ENCODE results near the gene ZNF330. TPM values are rescaled to one million over a fixed set of nuclear protein-coding genes. Genes with fewer than 3 reads are reported as not detected.

ZNF330 gene
- total RNA-seq, 2 donors from 2014 or later = 16.9 to 19.8 TPM

DNA sequence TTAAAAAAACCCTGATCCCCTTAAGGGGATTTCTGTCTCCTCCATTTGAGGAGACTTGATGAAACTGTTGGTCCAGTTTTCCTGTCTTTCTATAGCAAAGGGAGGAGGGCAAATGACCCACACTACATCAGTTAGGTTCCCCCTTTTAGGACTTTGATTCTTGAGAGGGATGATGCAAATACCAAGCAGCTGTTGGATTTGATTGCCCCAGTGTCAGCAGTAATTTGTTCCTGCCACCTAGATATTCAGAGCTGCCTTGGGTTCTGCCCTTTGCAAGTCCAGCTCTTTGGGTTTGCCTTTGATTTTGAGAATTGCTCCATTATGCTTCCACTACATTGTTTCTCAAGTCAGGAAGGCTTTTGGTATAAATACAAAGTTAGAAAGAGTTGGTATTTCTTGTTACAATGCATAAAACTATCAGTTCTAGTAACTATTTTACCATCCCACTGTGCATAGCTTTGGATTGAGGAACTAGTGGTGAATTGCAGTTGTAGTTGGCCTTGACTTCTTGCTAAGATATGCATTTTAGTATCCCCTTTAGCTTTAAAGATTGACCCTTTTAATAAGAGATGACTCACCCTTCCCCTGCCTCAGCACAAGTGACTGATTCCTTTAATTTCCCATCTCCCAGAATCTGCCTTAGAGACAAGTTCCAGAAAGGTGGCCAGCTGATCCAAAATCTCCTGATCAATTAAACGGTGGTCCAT, 24.3 kb upstream of the ZNF330 start:
- H3K4me1 ChIP-seq = peaks cover 9% of the 10 kb centered on the region
- H3K27me3 ChIP-seq = no peaks in the 10 kb centered on the region
- DNase-seq (no peak), ATAC-seq (no peak)
- intact Hi-C loops (cut with DNase I) = no loop called here
- no peaks in the 10 kb centered on the region for H3K36me3 ChIP-seq (replicated peaks in 1 of 2; ENCODE audit: insufficient read depth in 1 of 2, low read depth in 2 of 2)
- TF ChIP-seq, protein P1, sequence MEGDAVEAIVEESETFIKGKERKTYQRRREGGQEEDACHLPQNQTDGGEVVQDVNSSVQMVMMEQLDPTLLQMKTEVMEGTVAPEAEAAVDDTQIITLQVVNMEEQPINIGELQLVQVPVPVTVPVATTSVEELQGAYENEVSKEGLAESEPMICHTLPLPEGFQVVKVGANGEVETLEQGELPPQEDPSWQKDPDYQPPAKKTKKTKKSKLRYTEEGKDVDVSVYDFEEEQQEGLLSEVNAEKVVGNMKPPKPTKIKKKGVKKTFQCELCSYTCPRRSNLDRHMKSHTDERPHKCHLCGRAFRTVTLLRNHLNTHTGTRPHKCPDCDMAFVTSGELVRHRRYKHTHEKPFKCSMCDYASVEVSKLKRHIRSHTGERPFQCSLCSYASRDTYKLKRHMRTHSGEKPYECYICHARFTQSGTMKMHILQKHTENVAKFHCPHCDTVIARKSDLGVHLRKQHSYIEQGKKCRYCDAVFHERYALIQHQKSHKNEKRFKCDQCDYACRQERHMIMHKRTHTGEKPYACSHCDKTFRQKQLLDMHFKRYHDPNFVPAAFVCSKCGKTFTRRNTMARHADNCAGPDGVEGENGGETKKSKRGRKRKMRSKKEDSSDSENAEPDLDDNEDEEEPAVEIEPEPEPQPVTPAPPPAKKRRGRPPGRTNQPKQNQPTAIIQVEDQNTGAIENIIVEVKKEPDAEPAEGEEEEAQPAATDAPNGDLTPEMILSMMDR (IDR thresholded peaks at IDR 0.05) = no peak
- no peak for TF ChIP-seq POLR2A (IDR thresholded peaks at IDR 0.05)
- H3K9me3 ChIP-seq = peaks cover 0 to 5% (median 0%) of the 10 kb centered on the region in 3 donors
- WGBS, 2 donors = 54 to 56% methylated on average over 1 of the region's 1 CpG
- no peak overlapping the region for H3K27ac ChIP-seq
- no peak overlapping the region for H3K4me3 ChIP-seq

DNA sequence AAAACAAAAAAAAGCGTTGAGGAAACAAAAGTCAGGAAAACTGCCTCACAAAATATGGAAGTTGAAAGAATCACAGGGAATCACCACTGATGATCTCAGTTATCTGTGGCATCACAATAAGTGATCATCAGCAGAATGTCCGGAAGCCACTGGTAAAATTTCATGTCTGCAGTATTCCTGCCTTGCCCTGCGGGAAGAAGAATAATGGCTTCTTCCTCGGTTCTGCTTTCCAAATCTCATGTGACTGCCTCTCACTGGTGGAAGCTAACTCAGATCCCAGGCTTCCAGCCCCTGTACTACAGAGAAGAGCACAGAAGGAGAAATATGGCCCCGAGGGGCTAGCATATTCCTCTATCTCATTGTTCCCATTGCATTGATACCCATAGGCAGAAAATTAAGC, 12.7 kb upstream of the ZNF330 start:
- Histone ChIP-seq H3K27me3 (no peaks in the 10 kb centered on the region), H3K9me3 (no peaks in the 10 kb centered on the region), H3K4me1 (no peaks in the 10 kb centered on the region), H3K27ac (no peak overlapping the region), H3K4me3 (no peak overlapping the region), H3K36me3 (replicated peaks in 1 of 2; ENCODE audit: insufficient read depth in 1 of 2, low read depth in 2 of 2) (no peaks in the 10 kb centered on the region)
- ATAC-seq = no peak
- 52 to 73% methylated on average over 5 of the region's 5 CpGs for WGBS, 2 donors
- TF ChIP-seq POLR2A (IDR thresholded peaks at IDR 0.05) = no peak
- TF ChIP-seq, protein P1 (IDR thresholded peaks at IDR 0.05) = no peak
- intact Hi-C loops (cut with DNase I) = no loop called here
- DNase-seq = no peak

DNA sequence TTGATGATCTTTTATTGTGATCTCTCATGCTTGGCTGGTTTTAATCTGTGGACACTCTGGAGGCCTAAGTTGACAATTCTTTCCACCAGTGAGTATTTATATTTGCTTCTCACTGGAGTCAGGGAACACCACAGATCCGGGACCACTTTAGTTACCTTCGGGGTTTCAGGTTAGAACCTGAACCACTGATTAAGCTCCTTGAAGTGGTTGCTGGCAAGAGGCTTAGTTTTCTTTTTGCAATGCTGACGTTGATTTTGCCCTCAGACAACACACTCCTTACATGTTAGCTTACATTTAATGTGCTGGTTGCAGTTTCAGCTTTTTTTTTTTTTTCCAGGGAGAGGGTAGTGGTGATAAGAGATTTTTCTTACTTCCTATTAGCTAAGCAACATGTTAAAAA, 10.5 kb upstream of the ZNF330 start:
- H3K27me3 ChIP-seq = no peaks in the 10 kb centered on the region
- no peak for TF ChIP-seq POLR2A (IDR thresholded peaks at IDR 0.05)
- TF ChIP-seq, protein P1 (IDR thresholded peaks at IDR 0.05) = no peak
- no peak for DNase-seq
- intact Hi-C loops (cut with DNase I) = no loop called here
- no peaks in the 10 kb centered on the region for H3K9me3 ChIP-seq
- 63 to 66% methylated on average over 3 of the region's 3 CpGs for WGBS, 2 donors
- no peaks in the 10 kb centered on the region for H3K4me1 ChIP-seq
- no peak overlapping the region for H3K4me3 ChIP-seq
- no peaks in the 10 kb centered on the region for H3K36me3 ChIP-seq (replicated peaks in 1 of 2; ENCODE audit: insufficient read depth in 1 of 2, low read depth in 2 of 2)
- no peak overlapping the region for H3K27ac ChIP-seq
- no peak for ATAC-seq

DNA sequence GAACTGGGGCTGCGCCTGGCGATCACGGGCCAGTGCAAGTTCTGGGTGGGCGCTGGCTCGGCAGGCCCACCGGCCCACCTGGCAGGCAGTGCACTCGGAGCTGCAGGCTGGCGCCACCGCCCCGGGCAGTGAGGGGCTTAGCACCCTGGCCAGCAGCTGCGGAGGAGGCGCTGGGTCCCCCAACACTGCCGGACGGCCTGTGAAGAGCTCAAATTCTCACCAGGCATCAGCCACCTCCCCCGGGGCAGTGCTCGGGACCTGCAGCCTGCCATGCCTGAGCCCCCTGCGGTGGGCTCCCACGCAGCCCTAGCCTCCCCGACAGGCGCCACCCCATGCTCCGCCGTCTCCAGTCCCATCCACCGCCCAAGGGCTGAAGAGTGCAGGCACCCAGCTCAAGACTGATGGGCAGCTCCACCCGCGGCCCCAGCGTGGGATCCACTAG, 7.1 kb upstream of the ZNF330 start:
- no peak overlapping the region for H3K4me3 ChIP-seq
- no peak for ATAC-seq
- 75% methylated on average over 16 of the region's 26 CpGs; no CpG with 5 or more reads in 1 of the 2 donors for WGBS, 2 donors
- H3K27ac ChIP-seq = no peak overlapping the region
- DNase-seq = no peak
- intact Hi-C loops (cut with DNase I) = no loop called here
- no peaks in the 10 kb centered on the region for H3K36me3 ChIP-seq (replicated peaks in 1 of 2; ENCODE audit: insufficient read depth in 1 of 2, low read depth in 2 of 2)
- H3K27me3 ChIP-seq = no peaks in the 10 kb centered on the region
- no peaks in the 10 kb centered on the region for H3K9me3 ChIP-seq
- no peak for TF ChIP-seq POLR2A (IDR thresholded peaks at IDR 0.05)
- TF ChIP-seq, protein P1 (IDR thresholded peaks at IDR 0.05) = no peak
- H3K4me1 ChIP-seq = no peaks in the 10 kb centered on the region

DNA sequence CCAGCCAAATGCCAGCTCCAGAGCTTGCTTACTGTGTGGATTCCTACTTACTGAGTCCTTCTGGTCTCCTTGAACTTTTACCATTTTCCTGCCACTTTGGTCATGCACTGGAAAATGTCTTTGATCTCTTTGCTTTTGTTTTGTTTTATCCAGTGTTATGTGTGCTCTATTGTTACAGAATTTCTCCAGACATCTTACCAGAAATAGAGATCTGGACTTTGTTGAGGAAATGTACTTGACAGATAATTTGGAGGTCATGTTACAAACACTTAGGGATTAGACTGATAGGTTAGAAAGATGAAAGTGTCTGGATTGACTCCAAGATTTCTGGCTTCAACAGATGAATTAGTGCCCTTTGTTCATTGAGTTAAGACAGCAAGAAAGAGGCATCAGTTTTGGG, 5.7 kb upstream of the ZNF330 start:
- TF ChIP-seq, protein P1 (IDR thresholded peaks at IDR 0.05) = no peak
- no peak for TF ChIP-seq POLR2A (IDR thresholded peaks at IDR 0.05)

More for the DNA sequence above, 5.7 kb upstream of the ZNF330 start:
- DNase-seq (no peak), ATAC-seq (no peak)
- H3K27ac ChIP-seq = no peak overlapping the region
- no peaks in the 10 kb centered on the region for H3K36me3 ChIP-seq (replicated peaks in 1 of 2; ENCODE audit: insufficient read depth in 1 of 2, low read depth in 2 of 2)
- H3K4me3 ChIP-seq = no peak overlapping the region
- H3K4me1 ChIP-seq = no peaks in the 10 kb centered on the region
- intact Hi-C loops (cut with DNase I) = no loop called here
- no peaks in the 10 kb centered on the region for H3K9me3 ChIP-seq
- H3K27me3 ChIP-seq = no peaks in the 10 kb centered on the region
